ENCODE data around the gene APOC1.
"Not testable (repeated sequence)": the region's sequence is repeated elsewhere in the genome, so short reads cannot be mapped to it uniquely, and the experiment has no call there.

The APOC1 gene

DNA sequence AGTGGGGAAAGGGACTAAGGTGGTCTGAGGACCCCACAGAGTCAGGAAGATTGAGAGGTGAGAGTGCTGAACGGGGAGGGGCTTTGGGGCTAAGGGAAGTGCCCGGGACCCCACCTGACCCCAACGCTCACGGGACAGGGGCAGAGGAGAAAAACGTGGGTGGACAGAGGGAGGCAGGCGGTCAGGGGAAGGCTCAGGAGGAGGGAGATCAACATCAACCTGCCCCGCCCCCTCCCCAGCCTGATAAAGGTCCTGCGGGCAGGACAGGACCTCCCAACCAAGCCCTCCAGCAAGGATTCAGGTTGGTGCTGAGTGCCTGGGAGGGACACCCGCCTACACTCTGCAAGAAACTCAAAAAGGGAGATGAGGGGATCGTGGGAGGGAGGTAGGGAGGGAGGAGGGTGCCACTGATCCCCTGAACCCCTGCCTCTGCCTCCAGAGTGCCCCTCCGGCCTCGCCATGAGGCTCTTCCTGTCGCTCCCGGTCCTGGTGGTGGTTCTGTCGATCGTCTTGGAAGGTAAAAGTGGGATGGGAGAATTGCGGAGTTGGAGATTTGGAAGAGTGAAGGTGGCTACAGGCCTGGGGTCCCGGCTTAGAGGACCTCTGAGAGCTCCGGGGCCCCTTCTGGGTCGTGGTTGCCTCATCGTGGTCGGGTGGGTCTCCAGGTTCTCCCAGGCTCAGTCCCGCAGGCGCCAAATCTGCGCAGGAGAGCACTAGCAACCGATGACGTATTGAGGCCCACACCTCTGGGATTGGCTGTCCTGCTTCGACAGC lies at the start of gene APOC1:
Gene APOC1, plus strand, starts transcription at position 176 of the 774 bp plus-strand sequence. Its CDS starts 284 bp downstream, at position 460.
- peak; percentile 86 for DNase-seq

DNA sequence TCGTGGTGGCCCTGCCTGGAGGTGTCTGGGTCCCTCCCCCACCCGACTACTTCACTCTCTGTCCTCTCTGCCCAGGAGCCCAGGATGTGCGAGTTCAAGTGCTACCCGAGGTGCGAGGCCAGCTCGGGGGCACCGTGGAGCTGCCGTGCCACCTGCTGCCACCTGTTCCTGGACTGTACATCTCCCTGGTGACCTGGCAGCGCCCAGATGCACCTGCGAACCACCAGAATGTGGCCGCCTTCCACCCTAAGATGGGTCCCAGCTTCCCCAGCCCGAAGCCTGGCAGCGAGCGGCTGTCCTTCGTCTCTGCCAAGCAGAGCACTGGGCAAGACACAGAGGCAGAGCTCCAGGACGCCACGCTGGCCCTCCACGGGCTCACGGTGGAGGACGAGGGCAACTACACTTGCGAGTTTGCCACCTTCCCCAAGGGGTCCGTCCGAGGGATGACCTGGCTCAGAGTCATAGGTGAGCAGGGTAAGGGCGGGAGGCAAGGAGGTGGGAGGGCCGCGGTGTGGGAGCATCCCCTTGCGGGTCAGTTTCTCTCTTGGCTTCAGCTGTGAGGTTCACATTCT lies 49.1 kb upstream of the APOC1 start:
- no peak for DNase-seq

GRCh38 chr19:44866664-44867063 lies 47.7 kb upstream of the APOC1 start:
- no peak for DNase-seq

- no peak for DNase-seq
These were observed 46.8 kb upstream of the APOC1 start for GRCh38 chr19:44867578-44867977.

DNA sequence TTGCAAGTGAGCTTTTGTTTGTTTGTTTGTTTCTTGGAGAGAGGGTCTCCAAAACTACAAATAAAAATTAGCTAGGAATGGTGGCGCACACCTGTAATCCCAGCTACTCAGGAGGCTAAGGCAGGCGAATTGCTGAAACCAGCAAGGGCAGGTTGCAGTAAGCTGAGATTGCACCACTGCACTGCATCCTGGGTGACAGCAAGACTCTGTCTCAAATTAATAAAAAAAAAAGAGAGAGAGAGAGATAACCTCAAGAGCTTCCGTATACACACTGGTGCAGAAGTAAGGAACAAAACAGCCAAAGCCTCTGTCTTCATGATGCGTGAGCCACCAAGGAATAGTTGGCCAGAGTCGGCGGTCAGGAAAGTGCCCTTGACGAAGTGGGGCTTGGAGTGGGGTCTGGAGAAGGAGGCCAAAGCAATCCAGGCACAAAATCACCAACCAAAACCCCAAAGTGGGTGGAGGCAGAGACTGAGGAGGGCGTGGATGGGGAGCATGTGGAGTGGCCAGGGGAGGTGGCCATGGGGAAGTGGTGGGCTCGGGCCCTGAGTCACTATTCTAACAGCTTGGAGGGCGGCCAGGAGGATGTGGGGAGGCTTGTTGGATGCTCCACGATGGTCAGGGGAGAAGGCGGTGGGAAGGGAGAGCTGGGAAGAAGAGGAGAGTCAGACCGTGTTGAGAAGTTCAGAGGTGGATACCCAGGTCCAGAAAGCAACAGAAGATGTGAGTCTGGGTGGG lies 44.5 kb upstream of the APOC1 start:
- DNase-seq: no peak

GRCh38 chr19:44871809-44872208 lies 42.6 kb upstream of the APOC1 start:
- no peak for DNase-seq

GRCh38 chr19:44872661-44873060 lies 41.7 kb upstream of the APOC1 start:
- no peak for DNase-seq

DNA sequence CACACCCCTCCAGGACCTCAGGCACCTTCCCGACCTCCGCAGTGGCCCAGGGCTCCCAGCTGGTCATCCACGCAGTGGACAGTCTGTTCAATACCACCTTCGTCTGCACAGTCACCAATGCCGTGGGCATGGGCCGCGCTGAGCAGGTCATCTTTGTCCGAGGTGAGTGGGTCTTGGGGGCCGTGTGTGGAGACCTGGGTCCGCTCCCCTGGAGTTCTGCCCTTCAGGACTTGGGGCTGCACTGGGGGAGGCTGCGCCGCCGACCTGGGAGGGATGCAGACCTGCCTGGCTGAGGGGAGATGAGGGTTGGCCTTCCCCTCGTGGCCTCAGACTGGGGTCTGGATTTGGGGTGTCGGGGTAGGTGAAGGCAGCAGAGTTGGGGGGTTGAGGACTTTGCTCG lies 40.1 kb upstream of the APOC1 start:
- DNase-seq: no peak

DNA sequence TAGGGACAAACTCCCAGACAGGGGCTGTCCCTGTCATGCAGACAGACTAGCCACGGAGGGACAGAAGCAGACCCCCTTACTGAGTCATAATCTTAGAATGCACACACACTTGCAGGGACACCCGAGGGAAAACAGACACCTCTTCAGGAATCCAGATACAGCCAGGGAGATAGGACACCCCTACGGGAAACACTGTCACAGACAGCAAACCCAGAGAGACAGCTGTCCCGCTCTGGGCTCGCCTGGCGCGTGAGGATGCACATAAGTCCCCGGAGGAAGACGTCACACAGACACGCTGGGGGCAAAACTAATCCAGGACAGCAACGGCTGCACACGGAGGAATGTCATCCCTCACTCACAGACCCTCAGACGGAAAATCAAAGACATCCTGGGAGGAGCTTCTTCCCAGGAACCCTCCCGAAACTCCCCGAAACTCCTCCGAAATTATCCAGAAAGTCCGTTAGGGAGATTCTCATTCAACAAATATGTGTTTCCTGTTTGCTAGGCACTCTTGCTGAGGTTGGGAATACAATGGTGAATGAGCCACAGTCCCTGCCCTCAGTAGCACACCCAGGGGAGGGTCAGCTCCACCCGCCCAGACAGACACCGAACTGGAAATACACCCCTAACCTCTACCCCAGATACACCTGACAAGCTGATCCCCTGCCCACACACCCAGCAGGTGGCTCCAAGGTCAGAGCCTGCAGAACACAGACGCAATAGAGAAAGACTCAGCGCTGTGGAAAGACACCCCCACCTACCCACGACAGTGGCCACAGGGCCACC lies 38.5 kb upstream of the APOC1 start:
- no peak for DNase-seq

GRCh38 chr19:44876930-44877535 lies 37.4 kb upstream of the APOC1 start:
- DNase-seq: no peak

DNA sequence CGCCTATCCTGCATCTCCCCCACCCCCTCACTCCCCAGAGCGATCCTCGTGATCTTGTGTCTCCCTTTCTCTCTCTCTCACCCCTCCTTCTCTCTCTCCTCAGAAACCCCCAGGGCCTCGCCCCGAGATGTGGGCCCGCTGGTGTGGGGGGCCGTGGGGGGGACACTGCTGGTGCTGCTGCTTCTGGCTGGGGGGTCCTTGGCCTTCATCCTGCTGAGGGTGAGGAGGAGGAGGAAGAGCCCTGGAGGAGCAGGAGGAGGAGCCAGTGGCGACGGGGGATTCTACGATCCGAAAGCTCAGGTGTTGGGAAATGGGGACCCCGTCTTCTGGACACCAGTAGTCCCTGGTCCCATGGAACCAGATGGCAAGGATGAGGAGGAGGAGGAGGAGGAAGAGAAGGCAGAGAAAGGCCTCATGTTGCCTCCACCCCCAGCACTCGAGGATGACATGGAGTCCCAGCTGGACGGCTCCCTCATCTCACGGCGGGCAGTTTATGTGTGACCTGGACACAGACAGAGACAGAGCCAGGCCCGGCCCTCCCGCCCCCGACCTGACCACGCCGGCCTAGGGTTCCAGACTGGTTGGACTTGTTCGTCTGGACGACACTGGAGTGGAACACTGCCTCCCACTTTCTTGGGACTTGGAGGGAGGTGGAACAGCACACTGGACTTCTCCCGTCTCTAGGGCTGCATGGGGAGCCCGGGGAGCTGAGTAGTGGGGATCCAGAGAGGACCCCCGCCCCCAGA lies 36.1 kb upstream of the APOC1 start:
- no peak for DNase-seq

DNA sequence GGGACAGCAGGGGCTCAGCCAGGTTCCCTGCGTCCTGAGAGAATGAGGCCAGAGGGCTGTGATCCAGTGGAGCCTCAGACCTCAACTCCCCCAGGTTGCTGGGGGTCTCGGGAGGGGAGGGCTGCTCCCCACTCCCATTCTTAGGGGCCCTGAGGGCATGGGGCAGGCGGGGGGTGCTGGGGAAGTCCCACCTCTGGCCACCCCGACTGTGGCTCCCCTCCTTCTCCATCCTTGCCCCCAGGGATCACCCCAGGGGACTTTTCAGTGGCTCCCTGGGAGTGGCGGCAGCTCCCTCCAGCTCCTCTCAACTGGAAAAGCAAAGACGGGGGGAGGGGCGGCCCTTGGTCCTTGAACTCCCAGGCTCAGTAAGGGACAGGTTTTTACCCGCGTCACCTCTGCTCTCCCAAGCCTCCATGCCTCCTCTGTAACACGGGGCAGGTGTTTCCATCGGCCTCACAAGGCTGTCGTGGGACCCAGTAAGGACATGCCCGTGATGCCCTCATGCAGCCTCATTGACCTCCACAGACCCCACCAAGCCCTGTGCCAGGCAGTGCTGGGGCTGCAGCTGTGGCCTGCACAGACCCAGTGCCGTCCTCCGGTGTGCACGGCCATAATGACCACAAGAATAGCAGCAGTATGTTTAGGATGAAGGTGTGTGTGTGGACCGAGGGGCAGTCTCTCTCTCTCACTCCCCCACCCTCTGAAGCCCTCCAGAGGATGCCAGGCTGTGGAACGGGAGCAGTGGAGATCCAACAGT lies 34.9 kb upstream of the APOC1 start:
- no peak for DNase-seq

DNA sequence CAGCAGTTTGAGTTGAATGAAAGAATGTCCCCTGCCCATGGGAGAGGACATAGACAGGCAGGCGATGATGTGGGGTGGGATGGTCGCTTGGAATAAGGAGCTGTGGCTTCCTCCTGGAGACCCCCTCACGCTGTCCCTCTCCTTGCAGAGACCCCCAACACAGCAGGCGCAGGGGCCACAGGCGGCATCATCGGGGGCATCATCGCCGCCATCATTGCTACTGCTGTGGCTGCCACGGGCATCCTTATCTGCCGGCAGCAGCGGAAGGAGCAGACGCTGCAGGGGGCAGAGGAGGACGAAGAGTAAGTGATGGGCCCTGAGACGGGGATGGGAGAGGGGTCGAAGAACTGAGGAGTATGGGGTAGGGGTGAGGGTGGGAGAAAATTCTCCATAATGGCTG lies 32.3 kb upstream of the APOC1 start:
- DNase-seq: no peak

DNA sequence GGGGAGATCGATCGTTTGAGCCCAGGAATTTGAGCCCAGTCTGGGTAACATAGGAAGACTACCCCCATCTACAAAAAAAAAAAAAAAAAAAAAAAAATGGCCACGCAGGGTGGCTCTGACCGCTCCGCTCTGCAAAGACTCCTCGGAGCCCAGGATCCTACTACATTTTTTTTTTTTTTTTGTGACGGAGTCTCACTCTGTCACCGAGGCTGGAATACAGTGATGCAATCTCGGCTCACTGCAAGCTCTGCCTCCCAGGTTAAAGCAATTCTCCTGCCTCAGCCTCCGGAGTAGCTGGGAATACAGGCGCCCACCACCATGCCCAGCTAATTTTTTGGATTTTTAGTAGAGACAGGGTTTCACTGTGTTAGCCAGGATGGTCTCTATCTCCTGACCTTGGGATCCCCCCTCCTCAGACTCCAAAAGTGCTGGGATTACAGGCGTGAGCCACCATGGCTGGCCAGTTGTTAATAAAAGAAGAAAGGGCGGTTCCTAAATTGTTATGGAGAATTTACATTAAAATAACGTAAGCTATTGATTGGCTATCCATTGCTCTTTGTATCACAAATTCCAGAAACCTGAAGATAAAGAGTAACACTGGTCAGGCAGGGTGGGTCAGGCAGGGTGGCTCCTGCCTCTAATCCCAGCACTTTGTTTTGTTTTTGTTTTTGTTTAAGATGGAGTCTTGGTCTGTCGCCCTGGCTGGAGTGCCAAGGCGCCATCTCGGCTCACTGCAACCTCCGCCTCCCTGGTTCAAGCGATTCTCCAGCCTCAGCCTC lies 31.6 kb upstream of the APOC1 start:
- DNase-seq: not testable (repeated sequence)

DNA sequence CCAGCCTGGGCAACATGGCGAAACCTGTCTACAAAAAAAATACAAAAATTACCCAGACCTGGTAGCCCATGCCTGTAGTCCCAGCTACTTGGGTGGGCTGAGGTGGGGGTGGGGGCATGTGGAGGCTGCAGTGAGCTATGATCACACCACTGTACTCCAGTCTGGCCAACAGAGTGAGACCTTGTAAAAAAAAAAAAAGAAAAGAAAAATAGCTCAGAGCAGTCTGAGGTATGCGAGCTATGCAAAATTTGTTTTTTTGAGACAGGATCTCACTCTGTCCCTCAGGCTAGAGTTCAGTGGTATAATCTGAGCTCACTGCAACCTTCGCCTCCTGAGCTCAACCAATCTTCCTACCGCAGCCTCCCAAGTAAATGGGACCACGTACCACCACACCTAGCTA lies 30.5 kb upstream of the APOC1 start:
- DNase-seq: no peak

DNA sequence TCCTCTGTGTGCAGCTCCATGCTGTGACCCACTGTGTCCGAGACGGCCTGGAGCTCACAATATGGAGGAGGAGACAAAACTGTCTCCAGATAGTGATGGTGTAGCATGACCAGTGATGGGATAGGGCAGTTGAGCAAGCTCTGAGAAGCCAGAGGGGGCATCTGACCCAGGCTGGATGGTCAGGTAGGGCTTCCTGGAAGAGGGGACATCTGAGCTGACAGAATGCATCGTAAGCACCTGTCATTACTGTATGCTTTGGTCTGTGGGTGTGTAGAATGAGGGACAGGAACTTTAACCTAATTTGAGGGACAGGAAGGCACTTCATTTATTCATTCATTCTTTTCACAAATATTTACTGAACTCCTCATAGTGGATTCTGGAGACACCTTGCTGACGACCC lies 29.8 kb upstream of the APOC1 start:
- no peak for DNase-seq

GRCh38 chr19:44886141-44886540 lies 28.3 kb upstream of the APOC1 start:
- DNase-seq: no peak

DNA sequence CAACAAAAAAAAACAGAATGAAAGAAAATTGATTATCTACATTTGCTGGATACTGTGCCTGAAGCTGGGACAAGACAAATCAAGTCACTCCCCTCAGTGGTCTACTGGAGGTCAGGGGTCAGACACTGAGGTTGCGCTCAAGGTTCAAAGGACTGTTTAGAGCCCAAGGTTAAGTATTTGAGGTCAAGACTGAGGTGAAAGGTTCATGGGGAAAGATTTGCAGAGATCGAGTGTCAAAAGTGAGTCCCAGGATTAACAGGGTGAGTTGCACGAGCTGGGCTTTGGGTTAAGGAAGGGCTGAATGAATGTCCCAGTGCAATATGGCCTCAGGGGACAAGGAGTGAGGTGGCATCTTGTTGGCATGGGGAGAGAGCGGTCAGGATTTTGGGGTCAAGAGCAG lies 26.8 kb upstream of the APOC1 start:
- DNase-seq: no peak

DNA sequence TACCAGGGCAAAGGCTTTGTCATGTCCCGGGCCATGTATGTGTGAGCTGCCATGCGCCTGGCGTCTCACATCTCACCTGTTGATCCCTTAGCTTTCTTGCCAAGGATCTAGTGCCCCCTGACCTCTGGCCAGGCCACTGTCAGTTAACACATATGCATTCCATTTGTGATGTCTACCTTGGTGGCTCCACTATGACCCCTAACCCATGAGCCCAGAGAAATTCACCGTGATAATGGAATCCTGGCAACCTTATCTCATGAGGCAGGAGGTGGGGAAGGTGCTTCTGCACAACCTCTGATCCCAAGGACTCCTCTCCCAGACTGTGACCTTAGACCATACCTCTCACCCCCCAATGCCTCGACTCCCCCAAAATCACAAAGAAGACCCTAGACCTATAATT lies 26.1 kb upstream of the APOC1 start:
- DNase-seq: not testable (repeated sequence)

- DNase-seq: no peak
These were observed 24.5 kb upstream of the APOC1 start for GRCh38 chr19:44889830-44890365.

Measured in 8988T (cell line).